HepG2 (cell line): Measurements from ENCODE around the gene GSTM4. TPM values are rescaled to one million over a fixed set of nuclear protein-coding genes. Genes with fewer than 3 reads are reported as not detected.

ENCODE experiments used
- AKAP8 ChIP-seq: sonication (generic); formaldehyde crosslinking; IDR thresholded peaks from 2 replicates; pipeline ENCODE4 v1.5.1; 2020; ENCODE audit warnings: mild to moderate bottlenecking, missing genetic modification reagents
- CREB3 ChIP-seq: sonication (generic); formaldehyde crosslinking; IDR thresholded peaks from 2 replicates; pipeline ENCODE4 v1.5.0; 2020; ENCODE audit warnings: missing genetic modification reagents
- DNMT3B ChIP-seq: conservative IDR thresholded peaks from 2 replicates; pipeline ENCODE4 v1.6.1; 2016; ENCODE audit warnings: missing biosample characterization, control low read depth
- HINFP ChIP-seq: sonication (generic); formaldehyde crosslinking; IDR thresholded peaks from 2 replicates; pipeline ENCODE4 v1.4.0; 2020; ENCODE audit warnings: low read depth, mild to moderate bottlenecking, missing genetic modification reagents
- LRRFIP1 ChIP-seq: sonication (generic); formaldehyde crosslinking; conservative IDR thresholded peaks from 2 replicates; pipeline ENCODE4 v1.4.0; 2020; ENCODE audit warnings: missing genetic modification reagents
- MXD4 ChIP-seq: IDR thresholded peaks from 2 replicates; pipeline ENCODE4 v1.6.1; 2016; ENCODE audit warnings: mild to moderate bottlenecking, missing biosample characterization, missing genetic modification reagents
- NFE2 ChIP-seq: sonication (generic); formaldehyde crosslinking; IDR thresholded peaks from 2 replicates; pipeline ENCODE4 v1.4.0; 2020; ENCODE audit warnings: missing genetic modification reagents
- RARG ChIP-seq: sonication (generic); formaldehyde crosslinking; IDR thresholded peaks from 2 replicates; pipeline ENCODE4 v1.4.0; 2020; ENCODE audit warnings: low read depth, mild to moderate bottlenecking, missing genetic modification reagents
- UBTF ChIP-seq: sonication (generic); formaldehyde crosslinking; IDR thresholded peaks from 2 replicates; pipeline ENCODE4 v1.4.0; 2020; ENCODE audit warnings: mild to moderate bottlenecking, missing genetic modification reagents
- XRCC5 ChIP-seq: fragments of 200-400 bp; formaldehyde crosslinking; optimal IDR thresholded peaks from 2 replicates; pipeline ENCODE3; 2017; ENCODE audit warnings: mild to moderate bottlenecking, low read length
- ZNF501 ChIP-seq: sonication (generic); formaldehyde crosslinking; IDR thresholded peaks from 2 replicates; pipeline ENCODE4 v1.5.1; 2020; ENCODE audit warnings: mild to moderate bottlenecking, moderate library complexity, missing genetic modification reagents
- ZNF512B ChIP-seq: sonication (generic); formaldehyde crosslinking; IDR thresholded peaks from 2 replicates; pipeline ENCODE4 v1.5.1; 2020; ENCODE audit warnings: missing genetic modification reagents, mild to moderate bottlenecking, borderline replicate concordance
- ZNF549 ChIP-seq: sonication (generic); formaldehyde crosslinking; IDR thresholded peaks from 2 replicates; pipeline ENCODE4 v1.5.0; 2020; ENCODE audit warnings: missing genetic modification reagents
- ZNF687 ChIP-seq: sonication (generic); formaldehyde crosslinking; IDR thresholded peaks from 2 replicates; pipeline ENCODE4 v1.5.1; 2020; ENCODE audit warnings: mild to moderate bottlenecking, missing genetic modification reagents, moderate library complexity
- polyA plus RNA-seq, 8 experiments: library from polyadenylated mRNA; depleted of rRNA in 3 of 8; stranded (reverse) in 7 of 8; unstranded in 1 of 8; fragments of >200 nt; fragmentation: Illumina TruSeq in 4 of 8; extraction: Trizol in 4 of 8; gene quantifications; 2 replicates each; pipeline versions ENCODE4 v1.2.1 to v1.2.3, GENCODE V29; 2011 to 2016; ENCODE audit warnings: low read depth in 4 of 8, missing spikeins in 1 of 8, mixed read lengths in 1 of 8; ENCODE audit not compliant: insufficient read depth in 1 of 8
- total RNA-seq, 5 experiments: library from RNA; depleted of rRNA; stranded (reverse); fragments of >200 nt; fragmentation: Illumina TruSeq; extraction: Trizol; gene quantifications; 2 replicates each; pipeline ENCODE4 v1.2.3, GENCODE V29; 2016; ENCODE audit warnings: low read depth in 1 of 5

Gene GSTM4
- total and polyA plus RNA-seq, 2 of the 13 experiments (the other 11 are each of a cell fraction or from before 2014, with no cell fraction given), result 25.3 to 40.8 TPM

- TF ChIP-seq UBTF (CRISPR knock-in tag) (0 out of 2 replicates have a peak, but pooled peaks have one; percentile 24), CREB3 (CRISPR knock-in tag) (no peak), NFE2 (CRISPR knock-in tag) (no peak), LRRFIP1 (CRISPR knock-in tag) (no peak), ZNF501 (CRISPR knock-in tag) (no peak), ZNF687 (CRISPR knock-in tag) (peak; percentile 39; the same call in 1 of the 2 replicates), MXD4 (CRISPR knock-in tag) (no peak), DNMT3B (CRISPR knock-in tag) (no peak), AKAP8 (CRISPR knock-in tag) (no peak), XRCC5 (peak; percentile 56), ZNF512B (no peak), RARG (no peak), ZNF549 (CRISPR knock-in tag) (no peak), HINFP (CRISPR knock-in tag) (no peak)
These were observed 11.7 kb downstream of the GSTM4 start, which contains the start of gene GSTM2 (continued) for GRCh38 chr1:109667452-109668122.
